WTC11 (cell line): ENCODE data around the gene E2F2.

Source experiments
- CTCF ChIP-seq: fragments of 200-600 bp; IDR thresholded peaks from 2 replicates; pipeline ENCODE4 v1.8.0; 2022; ENCODE audit warnings: antibody characterized with exemption
- FOXK1 ChIP-seq: sonication (generic); formaldehyde crosslinking; IDR thresholded peaks from 2 replicates; pipeline ENCODE4 v1.8.0; 2022; ENCODE audit warnings: mild to moderate bottlenecking, moderate library complexity, missing genetic modification reagents
- HMGA2 ChIP-seq: fragments of 250-450 bp; sonication (Bioruptor Pico); IDR thresholded peaks from 2 replicates; pipeline ENCODE4 v1.4.0; 2021; ENCODE audit warnings: mild to moderate bottlenecking, moderate library complexity
- MAX ChIP-seq: sonication (generic); formaldehyde crosslinking; IDR thresholded peaks from 2 replicates; pipeline ENCODE4 v1.8.0; 2022; ENCODE audit warnings: mild to moderate bottlenecking, missing genetic modification reagents
- NFATC4 ChIP-seq: fragments of 250-450 bp; sonication (Bioruptor Pico); IDR thresholded peaks from 2 replicates; pipeline ENCODE4 v1.9.0; 2021; ENCODE audit warnings: mild to moderate bottlenecking

GRCh38 chr1:23489842-23490241, 41.2 kb downstream of the E2F2 start:
- no peak for TF ChIP-seq NFATC4 (CRISPR knock-in tag)
- no peak for TF ChIP-seq CTCF
- no peak for TF ChIP-seq FOXK1 (CRISPR knock-in tag)
- no peak for TF ChIP-seq HMGA2 (CRISPR knock-in tag)
- TF ChIP-seq MAX (CRISPR knock-in tag): no peak
